Measurements from ENCODE around the gene BOD1.

The BOD1 gene

GRCh38 chr5:173568128-173568527 is 48.3 kb downstream of the BOD1 start:
- Histone ChIP-seq H3K4me3 (ENCODE audit: insufficient read depth, low read depth, low read length, poor library complexity, severe bottlenecking) (no peak overlapping the region), H3K4me1 (ENCODE audit: control insufficient read depth, insufficient read depth, low read length, poor library complexity, severe bottlenecking) (peaks cover 6% of the 10 kb centered on the region), H3K27me3 (replicated peaks; ENCODE audit: control insufficient read depth, insufficient read depth, low read length, poor library complexity, severe bottlenecking) (peaks cover 5% of the 10 kb centered on the region), H3K9me3 (ENCODE audit: control insufficient read depth, low read length) (no peaks in the 10 kb centered on the region), H3K27ac (ENCODE audit: insufficient read depth, low read length, poor library complexity, severe bottlenecking) (no peak overlapping the region), H3K36me3 (ENCODE audit: control insufficient read depth, insufficient read depth, low read length) (no peaks in the 10 kb centered on the region)
- DNase-seq, result no peak

GRCh38 chr5:173567548-173567947 is 48.9 kb downstream of the BOD1 start:
- Histone ChIP-seq H3K36me3 (ENCODE audit: control insufficient read depth, insufficient read depth, low read length) (no peaks in the 10 kb centered on the region), H3K27ac (ENCODE audit: insufficient read depth, low read length, poor library complexity, severe bottlenecking) (no peak overlapping the region), H3K4me3 (ENCODE audit: insufficient read depth, low read depth, low read length, poor library complexity, severe bottlenecking) (no peak overlapping the region), H3K4me1 (ENCODE audit: control insufficient read depth, insufficient read depth, low read length, poor library complexity, severe bottlenecking) (peaks cover under 1% of the 10 kb centered on the region), H3K27me3 (replicated peaks; ENCODE audit: control insufficient read depth, insufficient read depth, low read length, poor library complexity, severe bottlenecking) (no peaks in the 10 kb centered on the region), H3K9me3 (ENCODE audit: control insufficient read depth, low read length) (no peaks in the 10 kb centered on the region)
- no peak for DNase-seq

GRCh38 chr5:173565491-173566072 is 50.9 kb downstream of the BOD1 start:
- H3K27ac ChIP-seq (ENCODE audit: insufficient read depth, low read length, poor library complexity, severe bottlenecking), result no peak overlapping the region
- DNase-seq, result no peak
- H3K27me3 ChIP-seq (replicated peaks; ENCODE audit: control insufficient read depth, insufficient read depth, low read length, poor library complexity, severe bottlenecking), result no peaks in the 10 kb centered on the region
- H3K36me3 ChIP-seq (ENCODE audit: control insufficient read depth, insufficient read depth, low read length), result no peaks in the 10 kb centered on the region
- H3K4me1 ChIP-seq (ENCODE audit: control insufficient read depth, insufficient read depth, low read length, poor library complexity, severe bottlenecking), result no peaks in the 10 kb centered on the region
- H3K9me3 ChIP-seq (ENCODE audit: control insufficient read depth, low read length), result no peaks in the 10 kb centered on the region
- no peak overlapping the region for H3K4me3 ChIP-seq (ENCODE audit: insufficient read depth, low read depth, low read length, poor library complexity, severe bottlenecking)

- DNase-seq, result no peak
- Histone ChIP-seq H3K4me3 (ENCODE audit: insufficient read depth, low read depth, low read length, poor library complexity, severe bottlenecking) (no peak overlapping the region), H3K9me3 (ENCODE audit: control insufficient read depth, low read length) (no peaks in the 10 kb centered on the region), H3K36me3 (ENCODE audit: control insufficient read depth, insufficient read depth, low read length) (no peaks in the 10 kb centered on the region), H3K27ac (ENCODE audit: insufficient read depth, low read length, poor library complexity, severe bottlenecking) (no peak overlapping the region), H3K4me1 (ENCODE audit: control insufficient read depth, insufficient read depth, low read length, poor library complexity, severe bottlenecking) (no peaks in the 10 kb centered on the region), H3K27me3 (replicated peaks; ENCODE audit: control insufficient read depth, insufficient read depth, low read length, poor library complexity, severe bottlenecking) (no peaks in the 10 kb centered on the region)
Measured at GRCh38 chr5:173564106-173564505, 52.3 kb downstream of the BOD1 start.

GRCh38 chr5:173563246-173563645 is 53.2 kb downstream of the BOD1 start:
- no peaks in the 10 kb centered on the region for H3K9me3 ChIP-seq (ENCODE audit: control insufficient read depth, low read length)
- no peak for DNase-seq
- no peaks in the 10 kb centered on the region for H3K27me3 ChIP-seq (replicated peaks; ENCODE audit: control insufficient read depth, insufficient read depth, low read length, poor library complexity, severe bottlenecking)
- H3K4me1 ChIP-seq (ENCODE audit: control insufficient read depth, insufficient read depth, low read length, poor library complexity, severe bottlenecking), result no peaks in the 10 kb centered on the region
- no peak overlapping the region for H3K27ac ChIP-seq (ENCODE audit: insufficient read depth, low read length, poor library complexity, severe bottlenecking)
- H3K36me3 ChIP-seq (ENCODE audit: control insufficient read depth, insufficient read depth, low read length), result no peaks in the 10 kb centered on the region
- no peak overlapping the region for H3K4me3 ChIP-seq (ENCODE audit: insufficient read depth, low read depth, low read length, poor library complexity, severe bottlenecking)

- no peak overlapping the region for H3K4me3 ChIP-seq (ENCODE audit: insufficient read depth, low read depth, low read length, poor library complexity, severe bottlenecking)
- H3K27me3 ChIP-seq (replicated peaks; ENCODE audit: control insufficient read depth, insufficient read depth, low read length, poor library complexity, severe bottlenecking), result no peaks in the 10 kb centered on the region
- H3K36me3 ChIP-seq (ENCODE audit: control insufficient read depth, insufficient read depth, low read length), result no peaks in the 10 kb centered on the region
- no peak overlapping the region for H3K27ac ChIP-seq (ENCODE audit: insufficient read depth, low read length, poor library complexity, severe bottlenecking)
- no peaks in the 10 kb centered on the region for H3K4me1 ChIP-seq (ENCODE audit: control insufficient read depth, insufficient read depth, low read length, poor library complexity, severe bottlenecking)
- no peak for DNase-seq
- no peaks in the 10 kb centered on the region for H3K9me3 ChIP-seq (ENCODE audit: control insufficient read depth, low read length)
Measured at GRCh38 chr5:173562451-173562850, 54.0 kb downstream of the BOD1 start.

Measured in effector memory CD4-positive, alpha-beta T cell (primary cell).